Osteoblast (primary cell): Measurements from ENCODE around the gene SLC25A21. TPM values are rescaled to one million over a fixed set of nuclear protein-coding genes. Genes with fewer than 3 reads are reported as not detected.

ENCODE experiments used
- DNase-seq: peaks from one replicate; pipeline ENCODE4 v3.0.0; 2011; ENCODE audit warnings: low spot score, mixed read lengths; ENCODE audit not compliant: insufficient read length; ENCODE audit errors: missing footprints
- H2AFZ ChIP-seq: 2 replicates; pipeline ENCODE4 v1.6.0; 2011; ENCODE audit warnings: mild to moderate bottlenecking, low read length
- H3K27ac ChIP-seq: 2 replicates; pipeline ENCODE4 v1.5.1; 2011; ENCODE audit warnings: mild to moderate bottlenecking, low read depth, low read length, moderate library complexity
- H3K27me3 ChIP-seq: 2 replicates; pipeline ENCODE4 v1.6.0; 2012; ENCODE audit warnings: mild to moderate bottlenecking, control low read depth, inconsistent platforms, low read length, moderate library complexity; ENCODE audit not compliant: insufficient read depth
- H3K36me3 ChIP-seq: 2 replicates; pipeline ENCODE4 v1.5.1; 2011; ENCODE audit warnings: mild to moderate bottlenecking, low read length, control low read depth, moderate library complexity; ENCODE audit not compliant: insufficient read depth
- H3K4me1 ChIP-seq: 2 replicates; pipeline ENCODE4 v1.5.1; 2011; ENCODE audit warnings: mild to moderate bottlenecking, low read length, control low read depth, moderate library complexity; ENCODE audit not compliant: insufficient read depth
- H3K4me2 ChIP-seq: 2 replicates; pipeline ENCODE4 v1.6.0; 2011; ENCODE audit warnings: mild to moderate bottlenecking, low read length; ENCODE audit not compliant: insufficient read depth
- H3K4me3 ChIP-seq: fragments of 200-600 bp; sonication (generic); 3 replicates; pipeline ENCODE4 v1.5.1; 2012; ENCODE audit warnings: mild to moderate bottlenecking, low read length, inconsistent platforms; ENCODE audit not compliant: insufficient read depth
- H3K79me2 ChIP-seq: 2 replicates; pipeline ENCODE4 v1.6.0; 2012; ENCODE audit warnings: mild to moderate bottlenecking, low read length, control low read depth, inconsistent platforms; ENCODE audit not compliant: insufficient read depth
- H3K9me3 ChIP-seq: 2 replicates; pipeline ENCODE4 v1.5.1; 2011; ENCODE audit warnings: low read depth, low read length, control low read depth
- H4K20me1 ChIP-seq: 2 replicates; pipeline ENCODE4 v1.6.0; 2012; ENCODE audit warnings: mild to moderate bottlenecking, low read length, control low read depth; ENCODE audit not compliant: insufficient read depth
- CTCF ChIP-seq: IDR thresholded peaks from 2 replicates; pipeline ENCODE4 v1.5.1; 2011; ENCODE audit warnings: mild to moderate bottlenecking, low read depth, low read length, moderate library complexity; ENCODE audit errors: extremely low read depth
- total RNA-seq: library from RNA; depleted of rRNA; stranded (reverse); fragments of >200 nt; gene quantifications from 2 replicates; pipeline ENCODE4 v1.2.3, GENCODE V29; 2012

Gene SLC25A21
- total RNA-seq, 1 donor, result 0.72 TPM

- Histone ChIP-seq H3K9me3 (no peaks in the 10 kb centered on the region), H3K79me2 (no peaks in the 10 kb centered on the region), H3K4me3 (no peak overlapping the region), H2AFZ (no peak overlapping the region), H4K20me1 (no peaks in the 10 kb centered on the region), H3K36me3 (no peaks in the 10 kb centered on the region), H3K27ac (no peak overlapping the region), H3K27me3 (peaks cover 91% of the 10 kb centered on the region), H3K4me2 (no peak overlapping the region), H3K4me1 (no peaks in the 10 kb centered on the region)
- no peak for DNase-seq
- no peak for TF ChIP-seq CTCF
Measured at GRCh38 chr14:36652542-36653201, 519.7 kb downstream of the SLC25A21 start.

- Histone ChIP-seq H4K20me1 (no peaks in the 10 kb centered on the region), H3K36me3 (no peaks in the 10 kb centered on the region), H3K79me2 (no peaks in the 10 kb centered on the region), H2AFZ (no peak overlapping the region), H3K4me3 (no peak overlapping the region), H3K4me1 (no peaks in the 10 kb centered on the region), H3K27me3 (peaks cover 90% of the 10 kb centered on the region), H3K27ac (no peak overlapping the region), H3K4me2 (no peak overlapping the region), H3K9me3 (no peaks in the 10 kb centered on the region)
- no peak for TF ChIP-seq CTCF
- DNase-seq, result no peak
Measured at GRCh38 chr14:36649872-36650650, 522.3 kb downstream of the SLC25A21 start.

- peak overlapping the region; percentile 67 for H3K4me3 ChIP-seq
- peak; percentile 89 for DNase-seq
- no peaks in the 10 kb centered on the region for H3K9me3 ChIP-seq
- no peaks in the 10 kb centered on the region for H3K79me2 ChIP-seq
- H3K4me1 ChIP-seq, result no peaks in the 10 kb centered on the region
- H4K20me1 ChIP-seq, result no peaks in the 10 kb centered on the region
- peaks cover 72% of the 10 kb centered on the region for H3K27me3 ChIP-seq
- H3K27ac ChIP-seq, result no peak overlapping the region
- peak overlapping the region; percentile 81 for H3K4me2 ChIP-seq
- peak overlapping the region; percentile 91 for H2AFZ ChIP-seq
- TF ChIP-seq CTCF, result peak; percentile 56
- H3K36me3 ChIP-seq, result no peaks in the 10 kb centered on the region
Measured at GRCh38 chr14:36647824-36648753, 524.3 kb downstream of the SLC25A21 start.
